H1 (cell line): ENCODE results near the gene PTPRG. TPM values are rescaled to one million over a fixed set of nuclear protein-coding genes. Genes with fewer than 3 reads are reported as not detected.

Experiments used
- CTCF ChIA-PET: fragments of 300-600 bp; sonication (Branson Sonifier 250); formaldehyde crosslinking; loops from one replicate; lab custom pipeline; 2021; ENCODE audit not compliant: partially characterized antibody; lab: Charles Lee
- POLR2A ChIA-PET: fragments of 300-600 bp; sonication (Branson Sonifier 250); formaldehyde crosslinking; loops from one replicate; lab custom pipeline; 2021; ENCODE audit warnings: inconsistent platforms; ENCODE audit not compliant: partially characterized antibody; lab: Charles Lee
- DNase-seq, 2 experiments: peaks; one replicate each; pipeline versions ENCODE4 v3.0.0 to v3.0.0-alpha.2; 2010 to 2022; ENCODE audit warnings: low spot score in 2 of 2, low read depth in 1 of 2, mixed read lengths in 1 of 2
- FAIRE-seq: peaks from 2 replicates; lab custom pipeline; 2011; peaks lifted over from hg19 to GRCh38; lab: Jason Lieb, UNC
- H2AFZ ChIP-seq: 2 replicates; pipeline ENCODE4 v1.8.1; 2012; ENCODE audit warnings: low read length, inconsistent platforms
- H2AK5ac ChIP-seq: 2 replicates; pipeline ENCODE4 v1.6.1; 2013; ENCODE audit warnings: low read depth, low read length
- H2BK120ac ChIP-seq: replicated peaks from 2 replicates; pipeline ENCODE3; 2013; ENCODE audit warnings: low read depth, low read length, inconsistent platforms
- H2BK12ac ChIP-seq: 2 replicates; pipeline ENCODE4 v1.6.1; 2013; ENCODE audit warnings: low read depth, low read length
- H2BK15ac ChIP-seq: 2 replicates; pipeline ENCODE4 v1.6.1; 2013; ENCODE audit warnings: low read length
- H2BK20ac ChIP-seq: 2 replicates; pipeline ENCODE4 v1.6.1; 2013; ENCODE audit warnings: low read length
- H2BK5ac ChIP-seq: 2 replicates; pipeline ENCODE4 v1.6.1; 2013; ENCODE audit warnings: low read depth, low read length
- H3K14ac ChIP-seq: 2 replicates; pipeline ENCODE4 v1.6.1; 2013; ENCODE audit warnings: inconsistent platforms; ENCODE audit not compliant: insufficient read length
- H3K18ac ChIP-seq: 2 replicates; pipeline ENCODE4 v1.6.1; 2013; ENCODE audit warnings: low read length; ENCODE audit errors: extremely low read depth
- H3K23ac ChIP-seq: 2 replicates; pipeline ENCODE4 v1.6.1; 2013; ENCODE audit warnings: inconsistent platforms; ENCODE audit not compliant: insufficient read length
- H3K23me2 ChIP-seq: 2 replicates; pipeline ENCODE4 v1.6.1; 2013; ENCODE audit warnings: low read depth, low read length
- H3K27ac ChIP-seq: 2 replicates; pipeline ENCODE4 v1.6.1; 2011; ENCODE audit warnings: low read depth, low read length, inconsistent platforms
- H3K27me3 ChIP-seq, 4 experiments: replicated peaks in 1 of 4; 1 replicate in 1 of 4; 2 replicates in 3 of 4; pipeline versions ENCODE4 v1.6.1 to v1.8.1; 2011 to 2013; ENCODE audit warnings: low read length in 3 of 4, mild to moderate bottlenecking in 3 of 4, inconsistent platforms in 2 of 4, mixed read lengths in 2 of 4, moderate library complexity in 1 of 4; ENCODE audit not compliant: control insufficient read depth in 3 of 4, insufficient read depth in 3 of 4; ENCODE audit errors: extremely low read depth in 1 of 4
- H3K36me3 ChIP-seq, 4 experiments: 2 replicates each; pipeline versions ENCODE4 v1.6.1 to v1.8.1; 2011 to 2013; ENCODE audit warnings: mild to moderate bottlenecking in 4 of 4, low read length in 3 of 4, moderate library complexity in 2 of 4, control low read depth in 1 of 4, inconsistent platforms in 1 of 4; ENCODE audit not compliant: insufficient read depth in 4 of 4, control insufficient read depth in 2 of 4
- H3K4ac ChIP-seq: replicated peaks from 2 replicates; pipeline ENCODE3; 2013; ENCODE audit warnings: low read length, low read depth, mixed read lengths, inconsistent platforms; ENCODE audit not compliant: insufficient read length
- H3K4me1 ChIP-seq, 4 experiments: replicated peaks in 1 of 4; 1 replicate in 1 of 4; 2 replicates in 3 of 4; pipeline versions ENCODE4 v1.6.1 to v1.8.1; 2011 to 2013; ENCODE audit warnings: low read length in 3 of 4, inconsistent platforms in 2 of 4, mixed read lengths in 1 of 4; ENCODE audit not compliant: insufficient read depth in 4 of 4, control insufficient read depth in 3 of 4
- H3K4me2 ChIP-seq, 2 experiments: 2 replicates each; pipeline versions ENCODE4 v1.6.1 to v1.8.1; 2011 to 2013; ENCODE audit warnings: low read depth in 2 of 2, low read length in 2 of 2, control low read depth in 1 of 2, inconsistent platforms in 1 of 2, mild to moderate bottlenecking in 1 of 2; ENCODE audit not compliant: insufficient read depth in 1 of 2
- H3K4me3 ChIP-seq, 4 experiments: fragments of 200-600, 300-600 bp in 1 of 4; sonication (generic), shearing (Covaris generic), sonication (Bioruptor Twin) in 1 of 4; 2 replicates each; pipeline versions ENCODE4 v1.5.1 to v1.8.1; 2011 to 2016; ENCODE audit warnings: low read length in 4 of 4, low read depth in 3 of 4, control low read depth in 2 of 4, inconsistent platforms in 2 of 4, mild to moderate bottlenecking in 2 of 4, mixed read lengths in 1 of 4, moderate library complexity in 1 of 4; ENCODE audit not compliant: insufficient read depth in 2 of 4; ENCODE audit errors: extremely low read depth in 1 of 4
- H3K56ac ChIP-seq: replicated peaks from 2 replicates; pipeline ENCODE3; 2013; ENCODE audit warnings: low read depth, mild to moderate bottlenecking, mixed read lengths, low read length, inconsistent platforms; ENCODE audit not compliant: insufficient read length
- H3K79me1 ChIP-seq: 2 replicates; pipeline ENCODE4 v1.6.1; 2013; ENCODE audit warnings: low read depth, low read length, control low read depth
- H3K79me2 ChIP-seq, 2 experiments: 2 replicates each; pipeline versions ENCODE4 v1.6.1 to v1.8.1; 2012 to 2013; ENCODE audit warnings: low read length in 2 of 2, mild to moderate bottlenecking in 2 of 2, inconsistent platforms in 1 of 2; ENCODE audit not compliant: insufficient read depth in 2 of 2, control insufficient read depth in 1 of 2
- H3K9ac ChIP-seq, 4 experiments: replicated peaks in 1 of 4; 1 replicate in 1 of 4; 2 replicates in 3 of 4; pipeline versions ENCODE4 v1.6.1 to v1.8.1; 2011 to 2013; ENCODE audit warnings: low read depth in 3 of 4, low read length in 3 of 4, control low read depth in 2 of 4, mild to moderate bottlenecking in 2 of 4, moderate library complexity in 2 of 4, inconsistent platforms in 1 of 4; ENCODE audit errors: extremely low read depth in 1 of 4
- H3K9me3 ChIP-seq, 2 experiments: 2 replicates each; pipeline versions ENCODE4 v1.6.1 to v1.8.1; 2012 to 2013; ENCODE audit warnings: mild to moderate bottlenecking in 2 of 2, moderate library complexity in 2 of 2, control low read depth in 1 of 2, inconsistent platforms in 1 of 2, low read depth in 1 of 2, low read length in 1 of 2, mixed read lengths in 1 of 2; ENCODE audit not compliant: insufficient read depth in 2 of 2
- H4K20me1 ChIP-seq, 2 experiments: replicated peaks in 1 of 2; 2 replicates each; pipeline versions ENCODE3 to v1.8.1; 2011 to 2013; ENCODE audit warnings: inconsistent platforms in 2 of 2, low read length in 2 of 2, mild to moderate bottlenecking in 1 of 2; ENCODE audit not compliant: insufficient read depth in 2 of 2, control insufficient read depth in 1 of 2
- H4K5ac ChIP-seq: 2 replicates; pipeline ENCODE4 v1.6.1; 2013; ENCODE audit warnings: low read length, low read depth, mixed read lengths, inconsistent platforms; ENCODE audit not compliant: insufficient read length
- H4K8ac ChIP-seq: 2 replicates; pipeline ENCODE4 v1.8.0; 2013; ENCODE audit warnings: mild to moderate bottlenecking, moderate library complexity, low read length, inconsistent platforms; ENCODE audit not compliant: insufficient read depth; ENCODE audit errors: extremely low read depth
- H4K91ac ChIP-seq: replicated peaks from 2 replicates; pipeline ENCODE3; 2013; ENCODE audit warnings: low read length, mixed read lengths, inconsistent platforms; ENCODE audit not compliant: insufficient read length
- ATF3 ChIP-seq: IDR thresholded peaks from 2 replicates; pipeline ENCODE4 v1.6.1; 2011; ENCODE audit warnings: low read depth, mild to moderate bottlenecking, low read length; ENCODE audit not compliant: insufficient read depth
- CHD1 ChIP-seq: IDR thresholded peaks from 2 replicates; pipeline ENCODE4 v1.6.1; 2012; ENCODE audit warnings: low read depth, low read length, improper control_type of control experiment
- CHD2 ChIP-seq: IDR thresholded peaks from 2 replicates; pipeline ENCODE4 v1.6.1; 2012; ENCODE audit warnings: low read length, improper control_type of control experiment
- CREB1 ChIP-seq: IDR thresholded peaks from 2 replicates; pipeline ENCODE4 v1.6.1; 2012; ENCODE audit warnings: inconsistent platforms
- CTBP2 ChIP-seq: IDR thresholded peaks from 2 replicates; pipeline ENCODE4 v1.7.0; 2011; ENCODE audit warnings: borderline replicate concordance, mild to moderate bottlenecking, moderate library complexity, mixed read lengths, low read length; ENCODE audit not compliant: insufficient read depth, insufficient read length
- GABPA ChIP-seq: IDR thresholded peaks from 2 replicates; pipeline ENCODE4 v1.6.1; 2011; ENCODE audit warnings: mild to moderate bottlenecking, low read length, moderate library complexity, borderline replicate concordance; ENCODE audit not compliant: insufficient read depth
- KDM4A ChIP-seq: IDR thresholded peaks from one replicate; pipeline ENCODE4 v1.7.1; 2012; ENCODE audit warnings: low read depth, mild to moderate bottlenecking, moderate library complexity, low read length, inconsistent platforms; ENCODE audit not compliant: severe bottlenecking
- NANOG ChIP-seq: IDR thresholded peaks from 2 replicates; pipeline ENCODE4 v1.6.1; 2011; ENCODE audit warnings: low read length, low read depth, mild to moderate bottlenecking, inconsistent platforms; ENCODE audit not compliant: insufficient read depth, poor library complexity, severe bottlenecking
- POU5F1 ChIP-seq: IDR thresholded peaks from 2 replicates; pipeline ENCODE4 v1.6.1; 2011; ENCODE audit warnings: low read depth, mild to moderate bottlenecking, low read length, moderate library complexity
- RFX5 ChIP-seq: IDR thresholded peaks from 2 replicates; pipeline ENCODE4 v1.6.1; 2011; ENCODE audit warnings: low read depth, low read length, improper control_type of control experiment, borderline replicate concordance
- SIX5 ChIP-seq: IDR thresholded peaks from 2 replicates; pipeline ENCODE4 v1.6.1; 2011; ENCODE audit warnings: mild to moderate bottlenecking, low read depth, low read length
- WGBS, 2 experiments: shearing (Covaris generic) in 1 of 2; methylation state at CpG; one replicate each; pipeline versions ENCODE4 v1.1.6 to v1.1.7; 2013 to 2015; ENCODE audit warnings: low lambda C conversion rate in 2 of 2, mixed read lengths in 2 of 2, inconsistent platforms in 1 of 2, low coverage in 1 of 2, missing lambda C conversion rate in 1 of 2; ENCODE audit not compliant: insufficient replicate concordance in 2 of 2, insufficient coverage in 1 of 2, insufficient read length in 1 of 2; ENCODE audit errors: extremely low coverage in 1 of 2, missing lambda C conversion rate in 1 of 2; 5-methylcytosine and 5-hydroxymethylcytosine counted together
- polyA plus RNA-seq, 7 experiments: library from polyadenylated mRNA; depleted of rRNA in 3 of 7; stranded (reverse) in 5 of 7; unstranded in 2 of 7; fragments of >200 nt in 5 of 7; fragments of 200-250 nt in 2 of 7; gene quantifications; 1 replicate in 5 of 7; 2 replicates in 1 of 7; 4 replicates in 1 of 7; pipeline versions ENCODE4 v1.2.1 to v1.2.3, GENCODE V29; 2011 to 2013; ENCODE audit warnings: missing spikeins in 2 of 7, mixed read lengths in 2 of 7
- total RNA-seq: library from RNA; stranded (reverse); fragmentation: NEBNext Ultra II Directional; extraction: Animal tissue kit (Norgen Biotek cat#: 25700); gene quantifications from 2 replicates; pipeline ENCODE4 v1.2.1, GENCODE V29; 2021

The PTPRG gene
- total and polyA plus RNA-seq, 2 of the 8 experiments (the other 6 are each of a cell fraction or from before 2014, with no cell fraction given): 23.3 to 96.2 TPM

GRCh38 chr3:61594144-61594963 is 33.0 kb downstream of the PTPRG start:
- no peak overlapping the region for H2BK120ac ChIP-seq
- FAIRE-seq: no peak
- no peak overlapping the region for H3K4ac ChIP-seq
- no peak overlapping the region for H3K4me3 ChIP-seq
- no peak overlapping the region for H3K27ac ChIP-seq
- H4K8ac ChIP-seq: no peak overlapping the region
- H2BK15ac ChIP-seq: no peak overlapping the region
- H3K36me3 ChIP-seq: peaks cover 0 to 6% (median under 1%) of the 10 kb centered on the region in 4 experiments; a peak in 2 of 8 replicates
- ChIA-PET POLR2A (interaction anchor here (0.7 to 1.7 kb wide), 6 partner anchors 9 to 41 kb away, joined by 3 to 10 read pairs (median 4); partner anchors contain the start of gene PTPRG), CTCF (interaction anchor here (1.0 to 1.5 kb wide), 4 partner anchors 9 to 31 kb away, joined by 3 to 6 read pairs (median 4); no protein-coding TSS in a partner anchor)
- no peak overlapping the region for H3K18ac ChIP-seq
- H3K56ac ChIP-seq: no peak overlapping the region
- WGBS, 2 experiments: 81% methylated on average over 12 of the region's 12 CpGs; no CpG with 5 or more reads in 1 of the 2 experiments
- no peaks in the 10 kb centered on the region; the same call in 1 of the 2 replicates for H3K23me2 ChIP-seq
- 0 out of 2 replicates have a peak overlapping the region, but pooled peaks have one; percentile 45 for H2AK5ac ChIP-seq
- peaks cover 19% of the 10 kb centered on the region for H3K79me1 ChIP-seq
- peaks cover 25 to 43% of the 10 kb centered on the region in 2 experiments for H4K20me1 ChIP-seq
- H2BK20ac ChIP-seq: no peak overlapping the region
- H3K27me3 ChIP-seq: no peaks in the 10 kb centered on the region
- no peak overlapping the region for H3K23ac ChIP-seq
- H3K9ac ChIP-seq: no peak overlapping the region; a peak in 1 of 7 replicates
- DNase-seq: no peak
- no peak overlapping the region for H3K14ac ChIP-seq
- H2BK12ac ChIP-seq: no peak overlapping the region
- H2AFZ ChIP-seq: no peak overlapping the region
- H3K79me2 ChIP-seq: peaks cover 54 to 100% of the 10 kb centered on the region in 2 experiments
- H4K91ac ChIP-seq: no peak overlapping the region
- H3K4me2 ChIP-seq: peak overlapping the region in 1 of 2 experiments; percentile 3; a peak in 1 of 4 replicates
- H4K5ac ChIP-seq: no peak overlapping the region
- H2BK5ac ChIP-seq: no peak overlapping the region
- peaks cover 3 to 22% (median 8%) of the 10 kb centered on the region in 4 experiments; a peak in 4 of 7 replicates for H3K4me1 ChIP-seq
- no peaks in the 10 kb centered on the region for H3K9me3 ChIP-seq
- TF ChIP-seq RFX5: no peak
- no peak for TF ChIP-seq GABPA
- no peak for TF ChIP-seq ATF3
- TF ChIP-seq CHD1: no peak
- TF ChIP-seq SIX5: no peak
- TF ChIP-seq POU5F1: no peak
- TF ChIP-seq CREB1: no peak
- TF ChIP-seq NANOG: no peak
- no peak for TF ChIP-seq CTBP2
- no peak for TF ChIP-seq KDM4A
- TF ChIP-seq CHD2: no peak
